ENCODE results near the gene CAV1.

GRCh38 chr7:116503835-116504234 lies 21.0 kb upstream of the CAV1 start:
- TF ChIP-seq, protein P1, sequence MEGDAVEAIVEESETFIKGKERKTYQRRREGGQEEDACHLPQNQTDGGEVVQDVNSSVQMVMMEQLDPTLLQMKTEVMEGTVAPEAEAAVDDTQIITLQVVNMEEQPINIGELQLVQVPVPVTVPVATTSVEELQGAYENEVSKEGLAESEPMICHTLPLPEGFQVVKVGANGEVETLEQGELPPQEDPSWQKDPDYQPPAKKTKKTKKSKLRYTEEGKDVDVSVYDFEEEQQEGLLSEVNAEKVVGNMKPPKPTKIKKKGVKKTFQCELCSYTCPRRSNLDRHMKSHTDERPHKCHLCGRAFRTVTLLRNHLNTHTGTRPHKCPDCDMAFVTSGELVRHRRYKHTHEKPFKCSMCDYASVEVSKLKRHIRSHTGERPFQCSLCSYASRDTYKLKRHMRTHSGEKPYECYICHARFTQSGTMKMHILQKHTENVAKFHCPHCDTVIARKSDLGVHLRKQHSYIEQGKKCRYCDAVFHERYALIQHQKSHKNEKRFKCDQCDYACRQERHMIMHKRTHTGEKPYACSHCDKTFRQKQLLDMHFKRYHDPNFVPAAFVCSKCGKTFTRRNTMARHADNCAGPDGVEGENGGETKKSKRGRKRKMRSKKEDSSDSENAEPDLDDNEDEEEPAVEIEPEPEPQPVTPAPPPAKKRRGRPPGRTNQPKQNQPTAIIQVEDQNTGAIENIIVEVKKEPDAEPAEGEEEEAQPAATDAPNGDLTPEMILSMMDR (optimal IDR thresholded peaks at IDR 0.05 in 1 of 3, IDR thresholded peaks at IDR 0.05 in 1 of 3, conservative IDR thresholded peaks at IDR 0.05 in 1 of 3; ENCODE audit: extremely low read depth in 1 of 3, insufficient read depth in 2 of 3, low read length in 3 of 3): no peak
- TF ChIP-seq EZH2 (IDR thresholded peaks at IDR 0.05; ENCODE audit: low read length): no peak
